Neuronal stem cell (in vitro differentiated cells): ENCODE data around the gene AAMP.
A peak's percentile ranks its signal among the peaks of the same experiment; 100 is the strongest.

Experiments
- DNase-seq: peaks from one replicate; pipeline ENCODE4 v3.0.0-alpha.2; 2013; ENCODE audit warnings: low spot score
- H2AFZ ChIP-seq: one replicate; pipeline ENCODE4 v1.6.1; 2013; ENCODE audit warnings: mild to moderate bottlenecking, low read length, inconsistent platforms
- H2AK5ac ChIP-seq: 2 replicates; pipeline ENCODE4 v1.6.1; 2013; ENCODE audit warnings: low read depth, mild to moderate bottlenecking, inconsistent platforms, low read length, moderate library complexity, mixed read lengths
- H2BK120ac ChIP-seq: 2 replicates; pipeline ENCODE4 v1.6.1; 2013; ENCODE audit warnings: low read depth, mild to moderate bottlenecking, inconsistent platforms, low read length, moderate library complexity, mixed read lengths
- H2BK12ac ChIP-seq: one replicate; pipeline ENCODE4 v1.6.1; 2013; ENCODE audit warnings: low read length, inconsistent platforms
- H2BK15ac ChIP-seq: 2 replicates; pipeline ENCODE4 v1.6.1; 2013; ENCODE audit warnings: mild to moderate bottlenecking, low read length, inconsistent platforms, mixed read lengths
- H2BK5ac ChIP-seq: one replicate; pipeline ENCODE4 v1.6.1; 2013; ENCODE audit warnings: inconsistent platforms, mild to moderate bottlenecking, low read length, moderate library complexity
- H3K14ac ChIP-seq: one replicate; pipeline ENCODE4 v1.6.1; 2013; ENCODE audit warnings: low read length, inconsistent platforms
- H3K18ac ChIP-seq: 2 replicates; pipeline ENCODE4 v1.6.1; 2013; ENCODE audit warnings: low read length, inconsistent platforms
- H3K23ac ChIP-seq: 2 replicates; pipeline ENCODE4 v1.6.1; 2013; ENCODE audit warnings: low read depth, mild to moderate bottlenecking, mixed read lengths, low read length, inconsistent platforms; ENCODE audit not compliant: poor library complexity
- H3K27ac ChIP-seq: replicated peaks from 3 replicates; pipeline ENCODE4 v1.5.1; 2013; ENCODE audit warnings: low read length, inconsistent platforms
- H3K27me3 ChIP-seq, 3 experiments: 2 replicates each; pipeline ENCODE4 v1.6.1; 2013; ENCODE audit warnings: low read length in 3 of 3, mild to moderate bottlenecking in 2 of 3, inconsistent platforms in 1 of 3, low read depth in 1 of 3, mixed read lengths in 1 of 3, moderate library complexity in 1 of 3; ENCODE audit not compliant: control insufficient read depth in 3 of 3, insufficient read depth in 3 of 3
- H3K36me3 ChIP-seq, 2 donors: replicated peaks in 1 of 2; 2 replicates each; pipeline ENCODE4 v1.6.1; 2013; ENCODE audit warnings: low read length in 2 of 2; ENCODE audit not compliant: control insufficient read depth in 2 of 2, insufficient read depth in 2 of 2
- H3K4ac ChIP-seq: 2 replicates; pipeline ENCODE4 v1.6.1; 2013; ENCODE audit warnings: inconsistent platforms, mild to moderate bottlenecking, low read length, moderate library complexity
- H3K4me1 ChIP-seq, 2 donors: 1 replicate in 1 of 2; 2 replicates in 1 of 2; pipeline ENCODE4 v1.6.1; 2013; ENCODE audit warnings: low read length in 2 of 2, low read depth in 1 of 2; ENCODE audit not compliant: control insufficient read depth in 2 of 2, insufficient read depth in 1 of 2
- H3K4me2 ChIP-seq: one replicate; pipeline ENCODE4 v1.6.1; 2013; ENCODE audit warnings: mild to moderate bottlenecking, low read length, inconsistent platforms; ENCODE audit not compliant: insufficient read depth, poor library complexity, severe bottlenecking
- H3K4me3 ChIP-seq, 2 donors: 2 replicates each; pipeline ENCODE4 v1.5.1; 2013; ENCODE audit warnings: low read length in 2 of 2, mild to moderate bottlenecking in 2 of 2, inconsistent platforms in 1 of 2, moderate library complexity in 1 of 2
- H3K79me1 ChIP-seq: one replicate; pipeline ENCODE4 v1.6.1; 2013; ENCODE audit warnings: low read depth, mild to moderate bottlenecking, inconsistent platforms, low read length, moderate library complexity
- H3K9ac ChIP-seq: one replicate; pipeline ENCODE4 v1.6.1; 2013; ENCODE audit warnings: mild to moderate bottlenecking, low read depth, low read length, inconsistent platforms; ENCODE audit not compliant: poor library complexity
- H3K9me3 ChIP-seq, 2 donors: replicated peaks in 1 of 2; 2 replicates each; pipeline versions ENCODE3 to v1.6.1; 2013; ENCODE audit warnings: low read length in 2 of 2, mild to moderate bottlenecking in 2 of 2, inconsistent platforms in 1 of 2, low read depth in 1 of 2, mixed read lengths in 1 of 2, moderate library complexity in 1 of 2; ENCODE audit not compliant: control insufficient read depth in 2 of 2, insufficient read depth in 1 of 2
- H4K8ac ChIP-seq: one replicate; pipeline ENCODE4 v1.6.1; 2013; ENCODE audit warnings: low read depth, mild to moderate bottlenecking, inconsistent platforms, low read length, moderate library complexity
- H4K91ac ChIP-seq: one replicate; pipeline ENCODE4 v1.6.1; 2013; ENCODE audit warnings: low read length, low read depth, mild to moderate bottlenecking, inconsistent platforms; ENCODE audit not compliant: poor library complexity
- WGBS, 2 donors: extraction: QIAGEN DNeasy Blood & Tissue Kit; methylation state at CpG; one replicate each; pipeline ENCODE4 v1.1.7; 2013; ENCODE audit warnings: missing lambda C conversion rate in 2 of 2, mixed read lengths in 1 of 2; ENCODE audit not compliant: insufficient read length in 2 of 2, insufficient replicate concordance in 1 of 2; ENCODE audit errors: extremely low coverage in 2 of 2; 5-methylcytosine and 5-hydroxymethylcytosine counted together

Gene AAMP

GRCh38 chr2:218291318-218292047, 21.5 kb upstream of the AAMP start:
- no peak overlapping the region for H3K23ac ChIP-seq
- no CpG with 5 or more reads among the region's 12 CpGs for WGBS, 2 donors
- H4K8ac ChIP-seq, result no peak overlapping the region
- peak overlapping the region; percentile 94 for H3K18ac ChIP-seq
- peak overlapping the region; percentile 11 for H2BK5ac ChIP-seq
- peak overlapping the region; percentile 72 for H2AFZ ChIP-seq
- no peaks in the 10 kb centered on the region for H3K79me1 ChIP-seq
- H4K91ac ChIP-seq, result peak overlapping the region; percentile 5
- H2BK15ac ChIP-seq, result peak overlapping the region; percentile 91
- no peaks in the 10 kb centered on the region for H3K36me3 ChIP-seq
- peak overlapping the region; percentile 87 for H2AK5ac ChIP-seq
- H3K9ac ChIP-seq, result peak overlapping the region; percentile 45
- H3K27me3 ChIP-seq, result peaks cover 0 to 45% (median 2%) of the 10 kb centered on the region in 3 experiments
- H2BK120ac ChIP-seq, result peak overlapping the region; percentile 96
- no peak overlapping the region for H2BK12ac ChIP-seq
- H3K4ac ChIP-seq, result no peak overlapping the region
- H3K4me1 ChIP-seq, result peaks cover 8 to 23% of the 10 kb centered on the region in 2 donors
- peaks cover 0 to 4% of the 10 kb centered on the region in 2 donors for H3K9me3 ChIP-seq
- DNase-seq, result no peak
- H3K4me2 ChIP-seq, result peak overlapping the region; percentile 58
- no peak overlapping the region for H3K27ac ChIP-seq
- peak overlapping the region; percentile 64 for H3K14ac ChIP-seq
- H3K4me3 ChIP-seq, result no peak overlapping the region

GRCh38 chr2:218290316-218291261, 20.7 kb upstream of the AAMP start:
- no peak overlapping the region for H3K4me3 ChIP-seq
- H4K91ac ChIP-seq, result no peak overlapping the region
- no peak overlapping the region for H3K18ac ChIP-seq
- no peak overlapping the region for H3K9ac ChIP-seq
- no peak overlapping the region for H3K4ac ChIP-seq
- H3K14ac ChIP-seq, result no peak overlapping the region
- peaks cover 8 to 28% of the 10 kb centered on the region in 2 donors for H3K4me1 ChIP-seq
- H2BK5ac ChIP-seq, result no peak overlapping the region
- H2BK120ac ChIP-seq, result no peak overlapping the region
- no peak overlapping the region for H2AK5ac ChIP-seq
- H3K27me3 ChIP-seq, result peaks cover 0 to 40% (median 2%) of the 10 kb centered on the region in 3 experiments
- WGBS, 2 donors, result no CpG with 5 or more reads among the region's 12 CpGs
- no peak overlapping the region for H2BK15ac ChIP-seq
- no peaks in the 10 kb centered on the region for H3K36me3 ChIP-seq
- H4K8ac ChIP-seq, result no peak overlapping the region
- H3K79me1 ChIP-seq, result no peaks in the 10 kb centered on the region
- H3K27ac ChIP-seq, result no peak overlapping the region
- H2AFZ ChIP-seq, result no peak overlapping the region
- H3K9me3 ChIP-seq, result peaks cover 0 to 4% of the 10 kb centered on the region in 2 donors
- DNase-seq, result no peak
- no peak overlapping the region for H3K4me2 ChIP-seq
- H3K23ac ChIP-seq, result no peak overlapping the region
- no peak overlapping the region for H2BK12ac ChIP-seq

- Histone ChIP-seq H3K27me3 (peaks cover 0 to 33% (median 2%) of the 10 kb centered on the region in 3 experiments), H2BK5ac (no peak overlapping the region), H3K27ac (no peak overlapping the region), H3K9ac (no peak overlapping the region), H3K14ac (no peak overlapping the region), H3K4ac (no peak overlapping the region), H4K8ac (no peak overlapping the region), H2BK15ac (no peak overlapping the region), H3K36me3 (no peaks in the 10 kb centered on the region), H3K9me3 (peaks cover 0 to 4% of the 10 kb centered on the region in 2 donors), H3K79me1 (no peaks in the 10 kb centered on the region), H2BK120ac (no peak overlapping the region), H3K4me3 (no peak overlapping the region), H2BK12ac (no peak overlapping the region), H3K4me2 (no peak overlapping the region), H2AK5ac (no peak overlapping the region), H2AFZ (no peak overlapping the region), H3K18ac (no peak overlapping the region), H3K23ac (no peak overlapping the region), H3K4me1 (peaks cover 8 to 26% of the 10 kb centered on the region in 2 donors), H4K91ac (no peak overlapping the region)
- DNase-seq, result no peak
- WGBS, 2 donors, result no CpG with 5 or more reads among the region's 6 CpGs
These were observed 19.8 kb upstream of the AAMP start for GRCh38 chr2:218289639-218290315.
